ENCODE data around the gene AHRR. TPM values are rescaled to one million over a fixed set of nuclear protein-coding genes. Genes with fewer than 3 reads are reported as not detected.
A peak's percentile ranks its signal among the peaks of the same experiment; 100 is the strongest.

Gene AHRR
- total RNA-seq, 4 donors from 2014 or later, result 1.3 to 8.8 (median 1.5) TPM

- in situ Hi-C loops (cut with MboI; ENCODE audit: low pct_ligation_motif_present in 1 of 4, low pct_unique_long_range_greater_than_20kb in 1 of 4, low sequenced_read_pairs in 3 of 4), result no loop called here
- H3K36me3 ChIP-seq, result no peaks in the 10 kb centered on the region
- H3K4me1 ChIP-seq, result peaks cover 0 to 16% (median 6%) of the 10 kb centered on the region in 4 donors
- intact Hi-C loops (cut with DNase I; ENCODE audit: low total_unique reads), result no loop called here
- TF ChIP-seq POLR2A (IDR thresholded peaks at IDR 0.05), result no peak
- TF ChIP-seq EP300 (IDR thresholded peaks at IDR 0.05; ENCODE audit: low read depth), result no peak
- no peak for TF ChIP-seq CTCF (IDR thresholded peaks at IDR 0.05)
- TF ChIP-seq POLR2AphosphoS5 (IDR thresholded peaks at IDR 0.05), result no peak
- DNase-seq, result no peak
- no peak overlapping the region for H3K4me3 ChIP-seq
- peaks cover 21% of the 10 kb centered on the region for H3K27me3 ChIP-seq
- H3K27ac ChIP-seq, result no peak overlapping the region
- WGBS, 2 donors (ENCODE audit: low coverage in 1 of 2), result 88% methylated on average over 20 of the region's 21 CpGs; no CpG with 5 or more reads in 1 of the 2 donors
- no peaks in the 10 kb centered on the region for H3K9me3 ChIP-seq
Measured at GRCh38 chr5:375336-375920, 53.9 kb downstream of the AHRR start.

GRCh38 chr5:375921-376798, 54.6 kb downstream of the AHRR start:
- peaks cover 21% of the 10 kb centered on the region for H3K27me3 ChIP-seq
- TF ChIP-seq POLR2AphosphoS5 (IDR thresholded peaks at IDR 0.05) (no peak), EP300 (IDR thresholded peaks at IDR 0.05; ENCODE audit: low read depth) (no peak), CTCF (IDR thresholded peaks at IDR 0.05) (no peak), POLR2A (IDR thresholded peaks at IDR 0.05) (no peak)
- in situ Hi-C loops (cut with MboI; ENCODE audit: low pct_ligation_motif_present in 1 of 4, low pct_unique_long_range_greater_than_20kb in 1 of 4, low sequenced_read_pairs in 3 of 4), result no loop called here
- 88 to 100% methylated on average over 3 to 30 of the region's 30 CpGs for WGBS, 2 donors (ENCODE audit: low coverage in 1 of 2)
- no peak overlapping the region for H3K27ac ChIP-seq
- no peak overlapping the region for H3K4me3 ChIP-seq
- DNase-seq, result peak; percentile 7
- no peaks in the 10 kb centered on the region for H3K9me3 ChIP-seq
- intact Hi-C loops (cut with DNase I; ENCODE audit: low total_unique reads), result no loop called here
- no peaks in the 10 kb centered on the region for H3K36me3 ChIP-seq
- H3K4me1 ChIP-seq, result peaks cover 0 to 16% (median 6%) of the 10 kb centered on the region in 4 donors

GRCh38 chr5:376799-377325, 55.3 kb downstream of the AHRR start:
- WGBS, 2 donors (ENCODE audit: low coverage in 1 of 2), result 94 to 100% methylated on average over 1 to 12 of the region's 12 CpGs
- peak; percentile 2 for DNase-seq
- H3K4me1 ChIP-seq, result peaks cover 0 to 14% (median 6%) of the 10 kb centered on the region in 4 donors

More at GRCh38 chr5:376799-377325, 55.3 kb downstream of the AHRR start:
- Histone ChIP-seq H3K4me3 (no peak overlapping the region), H3K27me3 (peaks cover 21% of the 10 kb centered on the region), H3K36me3 (no peaks in the 10 kb centered on the region), H3K27ac (no peak overlapping the region), H3K9me3 (no peaks in the 10 kb centered on the region)
- intact Hi-C loops (cut with DNase I; ENCODE audit: low total_unique reads) (no loop called here), in situ Hi-C loops (cut with MboI; ENCODE audit: low pct_ligation_motif_present in 1 of 4, low pct_unique_long_range_greater_than_20kb in 1 of 4, low sequenced_read_pairs in 3 of 4) (no loop called here)
- no peak for TF ChIP-seq CTCF (IDR thresholded peaks at IDR 0.05)
- no peak for TF ChIP-seq POLR2A (IDR thresholded peaks at IDR 0.05)
- no peak for TF ChIP-seq POLR2AphosphoS5 (IDR thresholded peaks at IDR 0.05)
- no peak for TF ChIP-seq EP300 (IDR thresholded peaks at IDR 0.05; ENCODE audit: low read depth)

Data from transverse colon (tissue), 4 donors.